C4-2B (cell line): ENCODE measurements around the gene ATAD2B.

Experiments used
- ZFX ChIP-seq: fragments of 450-650 bp; IDR thresholded peaks from 2 replicates; pipeline ENCODE4 v1.6.1; 2017
- TF ChIP-seq, protein P1 (sequence below): fragments of 450-650 bp; conservative IDR thresholded peaks from 2 replicates; pipeline ENCODE4 v1.5.1; 2017; ENCODE audit warnings: mild to moderate bottlenecking

DNA sequence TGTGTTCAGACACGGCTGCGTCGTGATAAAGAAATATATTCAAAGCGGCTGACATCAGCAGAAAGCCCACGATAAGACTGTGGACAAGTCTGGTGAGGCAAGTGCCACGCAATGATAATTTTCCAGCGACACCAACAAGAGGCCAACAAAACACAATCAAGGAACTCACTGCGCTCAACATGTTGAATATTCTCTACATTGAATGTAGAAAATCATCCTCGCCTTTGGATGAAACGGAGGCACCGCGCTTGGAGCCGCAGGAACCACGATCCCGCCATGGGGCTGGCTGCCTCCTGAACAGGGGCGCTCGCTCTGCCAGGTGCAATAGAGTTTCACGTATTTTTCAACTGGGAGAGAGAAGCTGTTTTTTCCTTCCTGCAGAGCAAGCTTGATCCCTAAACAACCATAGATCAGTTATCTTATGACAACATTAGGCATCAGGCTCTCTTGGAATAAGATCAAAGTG lies 220.3 kb downstream of the ATAD2B start:
- TF ChIP-seq, protein P1, sequence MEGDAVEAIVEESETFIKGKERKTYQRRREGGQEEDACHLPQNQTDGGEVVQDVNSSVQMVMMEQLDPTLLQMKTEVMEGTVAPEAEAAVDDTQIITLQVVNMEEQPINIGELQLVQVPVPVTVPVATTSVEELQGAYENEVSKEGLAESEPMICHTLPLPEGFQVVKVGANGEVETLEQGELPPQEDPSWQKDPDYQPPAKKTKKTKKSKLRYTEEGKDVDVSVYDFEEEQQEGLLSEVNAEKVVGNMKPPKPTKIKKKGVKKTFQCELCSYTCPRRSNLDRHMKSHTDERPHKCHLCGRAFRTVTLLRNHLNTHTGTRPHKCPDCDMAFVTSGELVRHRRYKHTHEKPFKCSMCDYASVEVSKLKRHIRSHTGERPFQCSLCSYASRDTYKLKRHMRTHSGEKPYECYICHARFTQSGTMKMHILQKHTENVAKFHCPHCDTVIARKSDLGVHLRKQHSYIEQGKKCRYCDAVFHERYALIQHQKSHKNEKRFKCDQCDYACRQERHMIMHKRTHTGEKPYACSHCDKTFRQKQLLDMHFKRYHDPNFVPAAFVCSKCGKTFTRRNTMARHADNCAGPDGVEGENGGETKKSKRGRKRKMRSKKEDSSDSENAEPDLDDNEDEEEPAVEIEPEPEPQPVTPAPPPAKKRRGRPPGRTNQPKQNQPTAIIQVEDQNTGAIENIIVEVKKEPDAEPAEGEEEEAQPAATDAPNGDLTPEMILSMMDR = no peak
- TF ChIP-seq ZFX = no peak
